GM19463 (cell line): ENCODE results near the gene CNTNAP2.

Experiments
- ATAC-seq: cut with Tn5 transposase; IDR thresholded peaks from one replicate; pipeline ENCODE4 v1.9.1; 2021; ENCODE audit warnings: mild to moderate bottlenecking, moderate library complexity; ENCODE audit not compliant: unreplicated experiment

The CNTNAP2 gene

GRCh38 chr7:146554556-146554955, 438.0 kb downstream of the CNTNAP2 start:
- ATAC-seq = no peak

GRCh38 chr7:146557971-146558469, 441.4 kb downstream of the CNTNAP2 start:
- ATAC-seq = no peak

GRCh38 chr7:146565872-146566271, 449.3 kb downstream of the CNTNAP2 start:
- no peak for ATAC-seq

GRCh38 chr7:146575903-146576302, 459.3 kb downstream of the CNTNAP2 start:
- no peak for ATAC-seq

GRCh38 chr7:146591976-146592375, 475.4 kb downstream of the CNTNAP2 start:
- no peak for ATAC-seq

- ATAC-seq = no peak
Measured at GRCh38 chr7:146606628-146607027, 490.0 kb downstream of the CNTNAP2 start.

GRCh38 chr7:146619641-146620040, 503.0 kb downstream of the CNTNAP2 start:
- ATAC-seq = no peak

GRCh38 chr7:146626912-146627311, 510.3 kb downstream of the CNTNAP2 start:
- no peak for ATAC-seq

- no peak for ATAC-seq
Measured at GRCh38 chr7:146635205-146636032, 518.8 kb downstream of the CNTNAP2 start.

GRCh38 chr7:146636033-146636356, 519.4 kb downstream of the CNTNAP2 start:
- ATAC-seq = no peak

- ATAC-seq = no peak
Measured at GRCh38 chr7:146636581-146636980, 520.0 kb downstream of the CNTNAP2 start.

- ATAC-seq = no peak
Measured at GRCh38 chr7:146639291-146639690, 522.7 kb downstream of the CNTNAP2 start.

- no peak for ATAC-seq
Measured at GRCh38 chr7:146641491-146641890, 524.9 kb downstream of the CNTNAP2 start.

GRCh38 chr7:146645383-146645976, 528.9 kb downstream of the CNTNAP2 start:
- ATAC-seq = no peak

- no peak for ATAC-seq
Measured at GRCh38 chr7:146647445-146647844, 530.8 kb downstream of the CNTNAP2 start.

- ATAC-seq = no peak
Measured at GRCh38 chr7:146652176-146652575, 535.6 kb downstream of the CNTNAP2 start.

- ATAC-seq = no peak
Measured at GRCh38 chr7:146654048-146654447, 537.4 kb downstream of the CNTNAP2 start.

GRCh38 chr7:146655928-146656797, 539.6 kb downstream of the CNTNAP2 start:
- no peak for ATAC-seq

- ATAC-seq = no peak
Measured at GRCh38 chr7:146656988-146657387, 540.4 kb downstream of the CNTNAP2 start.

GRCh38 chr7:146658604-146659003, 542.0 kb downstream of the CNTNAP2 start:
- no peak for ATAC-seq

- ATAC-seq = no peak
Measured at GRCh38 chr7:146659732-146660131, 543.1 kb downstream of the CNTNAP2 start.
